SK-N-SH treated with all-trans-retinoic acid at 6 μM for 48 hours (cell line): ENCODE results near the gene PTPRD.

Experiments
- ARNTL ChIP-seq: fragments of 450-650 bp; formaldehyde crosslinking; IDR thresholded peaks from 2 replicates; pipeline ENCODE4 v1.5.0; 2020; ENCODE audit warnings: low read depth, mild to moderate bottlenecking, moderate library complexity, borderline replicate concordance
- BACH2 ChIP-seq: fragments of 250-450 bp; sonication (Bioruptor Pico); IDR thresholded peaks from 2 replicates; pipeline ENCODE4 v1.9.0; 2021; ENCODE audit warnings: mild to moderate bottlenecking, borderline replicate concordance
- CREB5 ChIP-seq: fragments of 250-450 bp; sonication (Bioruptor Pico); IDR thresholded peaks from 2 replicates; pipeline ENCODE4 v1.5.1; 2020; ENCODE audit warnings: low read depth, mild to moderate bottlenecking, moderate library complexity
- CSDC2 ChIP-seq: fragments of 250-450 bp; sonication (Bioruptor Pico); IDR thresholded peaks from 2 replicates; pipeline ENCODE4 v1.5.0; 2020; ENCODE audit warnings: mild to moderate bottlenecking, moderate library complexity
- GLIS3 ChIP-seq: fragments of 250-450 bp; sonication (Bioruptor Pico); IDR thresholded peaks from 2 replicates; pipeline ENCODE4 v1.5.0; 2020; ENCODE audit warnings: mild to moderate bottlenecking, moderate library complexity
- ISL1 ChIP-seq: fragments of 250-450 bp; sonication (Bioruptor Pico); IDR thresholded peaks from 2 replicates; pipeline ENCODE4 v2.1.2; 2022; ENCODE audit warnings: mild to moderate bottlenecking, moderate library complexity
- RARB ChIP-seq: fragments of 250-450 bp; sonication (Bioruptor Pico); IDR thresholded peaks from 2 replicates; pipeline ENCODE4 v1.8.0; 2021; ENCODE audit warnings: mild to moderate bottlenecking, moderate library complexity
- ZC3H10 ChIP-seq: fragments of 250-450 bp; sonication (Bioruptor Pico); IDR thresholded peaks from 2 replicates; pipeline ENCODE4 v1.5.1; 2021; ENCODE audit warnings: mild to moderate bottlenecking, moderate library complexity
- ZNF70 ChIP-seq: fragments of 450-650 bp; formaldehyde crosslinking; IDR thresholded peaks from 2 replicates; pipeline ENCODE4 v1.5.0; 2020; ENCODE audit warnings: mild to moderate bottlenecking, moderate library complexity

DNA sequence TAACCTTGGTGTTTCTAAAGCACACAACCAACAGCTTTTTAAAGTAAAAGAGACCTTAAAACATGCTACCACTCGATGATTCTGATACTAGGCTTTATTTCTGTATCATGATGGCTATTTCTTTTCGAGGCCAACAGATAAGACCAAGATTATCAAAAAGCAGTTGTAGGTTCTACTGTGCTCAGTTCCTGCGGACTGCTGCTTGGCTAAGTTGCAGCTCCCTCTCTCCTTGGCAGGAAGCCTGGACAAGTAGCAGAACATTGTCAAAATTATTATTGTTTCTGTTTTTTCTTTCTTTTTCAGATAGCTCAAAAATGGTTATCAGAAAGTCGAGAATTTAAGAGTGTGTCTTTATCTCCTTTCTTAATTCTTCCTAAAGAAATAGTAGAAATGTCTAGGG lies 607.6 kb downstream of the PTPRD start:
- no peak for TF ChIP-seq CSDC2 (CRISPR knock-in tag)
- TF ChIP-seq BACH2 (CRISPR knock-in tag): no peak
- no peak for TF ChIP-seq CREB5 (CRISPR knock-in tag)
- TF ChIP-seq RARB (CRISPR knock-in tag): no peak
- no peak for TF ChIP-seq ZC3H10 (CRISPR knock-in tag)
- TF ChIP-seq ARNTL (CRISPR knock-in tag): no peak
- no peak for TF ChIP-seq ZNF70
- TF ChIP-seq GLIS3: no peak
- no peak for TF ChIP-seq ISL1
